Neural cell (in vitro differentiated cells): ENCODE measurements around the gene CRACR2B. TPM values are rescaled to one million over a fixed set of nuclear protein-coding genes. Genes with fewer than 3 reads are reported as not detected.

Experiments
- H2AFZ ChIP-seq: fragments of 200-600, 300-800 bp; sonication (generic), shearing (Covaris generic); 2 replicates; pipeline ENCODE4 v1.6.0; 2014; ENCODE audit warnings: low read depth, mild to moderate bottlenecking, antibody characterized with exemption, low read length, moderate library complexity
- H3F3A ChIP-seq: fragments of 200-600 bp; shearing (Covaris generic); 2 replicates; pipeline ENCODE4 v1.6.1; 2016; ENCODE audit warnings: mild to moderate bottlenecking, moderate library complexity, mixed read lengths, antibody characterized with exemption, low read length; ENCODE audit not compliant: insufficient read depth, poor library complexity, severe bottlenecking
- H3K27ac ChIP-seq: fragments of 200-600, 300-800 bp; sonication (generic), shearing (Covaris generic); 2 replicates; pipeline ENCODE4 v1.5.1; 2014; ENCODE audit warnings: mild to moderate bottlenecking, low read length, moderate library complexity
- H3K27me3 ChIP-seq: fragments of 300-800, 200-600 bp; sonication (generic), shearing (Covaris generic); 2 replicates; pipeline ENCODE4 v1.6.0; 2014; ENCODE audit warnings: mild to moderate bottlenecking, low read depth, low read length, moderate library complexity; ENCODE audit not compliant: insufficient read depth
- H3K36me3 ChIP-seq: fragments of 300-800, 200-600 bp; sonication (generic), shearing (Covaris generic); 2 replicates; pipeline ENCODE4 v1.5.1; 2014; ENCODE audit warnings: mild to moderate bottlenecking, antibody characterized with exemption, low read length, moderate library complexity; ENCODE audit not compliant: insufficient read depth
- H3K4me2 ChIP-seq: fragments of 300-800, 200-600 bp; sonication (generic), shearing (Covaris generic); 2 replicates; pipeline ENCODE4 v1.6.0; 2014; ENCODE audit warnings: mild to moderate bottlenecking, low read length
- H3K4me3 ChIP-seq: fragments of 300-800, 200-600 bp; sonication (generic), shearing (Covaris generic); 2 replicates; pipeline ENCODE4 v1.5.1; 2014; ENCODE audit warnings: mild to moderate bottlenecking, low read length, moderate library complexity
- H3K79me2 ChIP-seq: fragments of 200-600 bp; shearing (Covaris generic); replicated peaks from 2 replicates; pipeline ENCODE4 v1.6.0; 2014; ENCODE audit warnings: mild to moderate bottlenecking, low read length, moderate library complexity; ENCODE audit not compliant: insufficient read depth
- H3K9ac ChIP-seq: fragments of 300-800, 200-600 bp; sonication (generic), shearing (Covaris generic); 2 replicates; pipeline ENCODE4 v1.6.1; 2016; ENCODE audit warnings: mild to moderate bottlenecking, low read length, mixed read lengths
- H3K9me2 ChIP-seq: fragments of 200-600 bp; shearing (Covaris generic); 2 replicates; pipeline ENCODE4 v1.6.1; 2016; ENCODE audit warnings: mild to moderate bottlenecking, low read length, mixed read lengths; ENCODE audit not compliant: insufficient read depth
- H3K9me3 ChIP-seq: fragments of 200-600, 300-800 bp; sonication (generic), shearing (Covaris generic); 2 replicates; pipeline ENCODE4 v1.6.1; 2016; ENCODE audit warnings: mild to moderate bottlenecking, mixed run types, low read length, moderate library complexity, mixed read lengths
- H4K20me1 ChIP-seq: fragments of 200-600 bp; shearing (Covaris generic); 2 replicates; pipeline ENCODE4 v1.6.1; 2016; ENCODE audit warnings: mild to moderate bottlenecking, mixed run types; ENCODE audit not compliant: insufficient read depth
- EP300 ChIP-seq: fragments of 450-650 bp; conservative IDR thresholded peaks from 2 replicates; pipeline ENCODE4 v1.6.1; 2014; ENCODE audit warnings: antibody characterized with exemption, mild to moderate bottlenecking, moderate library complexity; ENCODE audit not compliant: poor library complexity, severe bottlenecking
- EZH2 ChIP-seq: fragments of 200-600, 300-800 bp; shearing (Covaris generic), sonication (generic); IDR thresholded peaks from 2 replicates; pipeline ENCODE4 v1.6.1; 2014; ENCODE audit warnings: antibody characterized with exemption, low read length, borderline replicate concordance, mild to moderate bottlenecking; ENCODE audit not compliant: insufficient read depth, poor library complexity, severe bottlenecking
- MXI1 ChIP-seq: fragments of 450-650 bp; conservative IDR thresholded peaks from 2 replicates; pipeline ENCODE4 v1.6.1; 2014; ENCODE audit warnings: antibody characterized with exemption, mild to moderate bottlenecking; ENCODE audit not compliant: poor library complexity, severe bottlenecking
- POLR2AphosphoS5 ChIP-seq: IDR thresholded peaks from 2 replicates; pipeline ENCODE4 v1.6.1; 2012
- RAD21 ChIP-seq: fragments of 450-650 bp; conservative IDR thresholded peaks from 2 replicates; pipeline ENCODE4 v1.6.1; 2014; ENCODE audit warnings: antibody characterized with exemption, mild to moderate bottlenecking, moderate library complexity
- REST ChIP-seq: IDR thresholded peaks from 2 replicates; pipeline ENCODE4 v1.6.1; 2012; ENCODE audit warnings: borderline replicate concordance
- SMC3 ChIP-seq: fragments of 450-650 bp; conservative IDR thresholded peaks from 2 replicates; pipeline ENCODE4 v1.6.1; 2014; ENCODE audit warnings: antibody characterized with exemption, mild to moderate bottlenecking, moderate library complexity; ENCODE audit not compliant: poor library complexity
- TAF1 ChIP-seq: IDR thresholded peaks from 2 replicates; pipeline ENCODE4 v1.6.1; 2012; ENCODE audit warnings: low read depth
- polyA plus RNA-seq: library from polyadenylated mRNA; depleted of rRNA; stranded (reverse); fragments of >200 nt; gene quantifications from 2 replicates; pipeline ENCODE4 v1.2.3, GENCODE V29; 2014
- TF ChIP-seq, protein P1 (sequence below): fragments of 450-650 bp; IDR thresholded peaks from 2 replicates; pipeline ENCODE4 v1.5.1; 2014; ENCODE audit warnings: antibody characterized with exemption, mild to moderate bottlenecking, moderate library complexity; ENCODE audit not compliant: poor library complexity, severe bottlenecking

The CRACR2B gene
- polyA plus RNA-seq, 1 donor from 2014 or later: 1.2 TPM

GRCh38 chr11:823441-824291 is 4.1 kb upstream of the CRACR2B start:
- H3K9me2 ChIP-seq: no peaks in the 10 kb centered on the region
- TF ChIP-seq EZH2 (no peak), EP300 (no peak), RAD21 (no peak), POLR2AphosphoS5 (no peak), MXI1 (no peak), TAF1 (no peak), SMC3 (no peak)
- TF ChIP-seq, protein P1, sequence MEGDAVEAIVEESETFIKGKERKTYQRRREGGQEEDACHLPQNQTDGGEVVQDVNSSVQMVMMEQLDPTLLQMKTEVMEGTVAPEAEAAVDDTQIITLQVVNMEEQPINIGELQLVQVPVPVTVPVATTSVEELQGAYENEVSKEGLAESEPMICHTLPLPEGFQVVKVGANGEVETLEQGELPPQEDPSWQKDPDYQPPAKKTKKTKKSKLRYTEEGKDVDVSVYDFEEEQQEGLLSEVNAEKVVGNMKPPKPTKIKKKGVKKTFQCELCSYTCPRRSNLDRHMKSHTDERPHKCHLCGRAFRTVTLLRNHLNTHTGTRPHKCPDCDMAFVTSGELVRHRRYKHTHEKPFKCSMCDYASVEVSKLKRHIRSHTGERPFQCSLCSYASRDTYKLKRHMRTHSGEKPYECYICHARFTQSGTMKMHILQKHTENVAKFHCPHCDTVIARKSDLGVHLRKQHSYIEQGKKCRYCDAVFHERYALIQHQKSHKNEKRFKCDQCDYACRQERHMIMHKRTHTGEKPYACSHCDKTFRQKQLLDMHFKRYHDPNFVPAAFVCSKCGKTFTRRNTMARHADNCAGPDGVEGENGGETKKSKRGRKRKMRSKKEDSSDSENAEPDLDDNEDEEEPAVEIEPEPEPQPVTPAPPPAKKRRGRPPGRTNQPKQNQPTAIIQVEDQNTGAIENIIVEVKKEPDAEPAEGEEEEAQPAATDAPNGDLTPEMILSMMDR: no peak
- H4K20me1 ChIP-seq: no peaks in the 10 kb centered on the region
- H3K27ac ChIP-seq: no peak overlapping the region
- peaks cover 18% of the 10 kb centered on the region for H3K27me3 ChIP-seq
- no peak overlapping the region for H3K4me2 ChIP-seq
- H3K9me3 ChIP-seq: no peaks in the 10 kb centered on the region
- no peak overlapping the region for H3K4me3 ChIP-seq
- no peaks in the 10 kb centered on the region for H3K36me3 ChIP-seq
- no peak overlapping the region for H3K9ac ChIP-seq
- H2AFZ ChIP-seq: no peak overlapping the region
- peaks cover 3% of the 10 kb centered on the region for H3K79me2 ChIP-seq
- no peaks in the 10 kb centered on the region for H3F3A ChIP-seq

DNA sequence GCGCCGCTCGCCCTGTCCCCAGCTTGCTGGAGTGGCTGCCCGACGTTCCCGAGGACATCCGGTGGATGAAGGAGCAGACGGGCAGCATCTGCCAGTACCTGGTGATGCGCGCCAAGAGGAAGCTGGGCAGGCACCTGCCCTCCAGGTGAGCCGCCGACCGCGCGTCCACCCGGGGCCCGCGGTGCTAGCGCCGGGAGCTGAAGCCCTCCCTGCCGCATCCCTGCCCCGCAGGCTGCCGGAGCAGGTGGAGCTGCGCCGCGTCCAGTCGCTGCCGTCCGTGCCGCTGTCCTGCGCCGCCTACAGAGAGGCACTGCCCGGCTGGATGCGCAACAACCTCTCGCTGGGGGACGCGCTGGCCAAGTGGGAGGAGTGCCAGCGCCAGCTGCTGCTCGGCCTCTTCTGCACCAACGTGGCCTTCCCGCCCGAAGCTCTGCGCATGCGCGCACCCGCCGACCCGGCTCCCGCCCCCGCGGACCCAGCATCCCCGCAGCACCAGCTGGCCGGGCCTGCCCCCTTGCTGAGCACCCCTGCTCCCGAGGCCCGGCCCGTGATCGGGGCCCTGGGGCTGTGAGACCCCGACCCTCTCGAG is 3.3 kb upstream of the CRACR2B start:
- Histone ChIP-seq H3K4me2 (no peak overlapping the region), H3K9ac (no peak overlapping the region), H3K79me2 (peaks cover 3% of the 10 kb centered on the region), H2AFZ (no peak overlapping the region), H4K20me1 (no peaks in the 10 kb centered on the region), H3K9me3 (no peaks in the 10 kb centered on the region), H3K27me3 (peaks cover 23% of the 10 kb centered on the region), H3F3A (no peaks in the 10 kb centered on the region), H3K36me3 (no peaks in the 10 kb centered on the region), H3K27ac (no peak overlapping the region), H3K9me2 (no peaks in the 10 kb centered on the region), H3K4me3 (no peak overlapping the region)
- TF ChIP-seq POLR2AphosphoS5: no peak

GRCh38 chr11:824942-825341 is 2.8 kb upstream of the CRACR2B start:
- Histone ChIP-seq H3K27me3 (peaks cover 29% of the 10 kb centered on the region), H3K9me2 (no peaks in the 10 kb centered on the region), H2AFZ (no peak overlapping the region), H3K36me3 (no peaks in the 10 kb centered on the region), H3K9ac (no peak overlapping the region), H3K4me3 (no peak overlapping the region), H3K79me2 (peaks cover 3% of the 10 kb centered on the region), H3K27ac (no peak overlapping the region), H3K9me3 (no peaks in the 10 kb centered on the region), H3K4me2 (no peak overlapping the region), H3F3A (no peaks in the 10 kb centered on the region), H4K20me1 (no peaks in the 10 kb centered on the region)
- TF ChIP-seq POLR2AphosphoS5 (no peak), EZH2 (no peak), SMC3 (no peak), MXI1 (no peak), REST (no peak), RAD21 (no peak), EP300 (no peak), TAF1 (no peak)
- TF ChIP-seq, protein P1: no peak
